Gastroesophageal sphincter (tissue), 3 donors: ENCODE measurements around the gene CCDC124.

ENCODE experiments used
- EP300 ChIP-seq: sonication (generic); formaldehyde crosslinking; IDR thresholded peaks from one replicate; pipeline ENCODE4 v1.6.1; 2017; ENCODE audit warnings: antibody characterized with exemption, mild to moderate bottlenecking
- POLR2A ChIP-seq, 2 donors: fragments of 450-650 bp; IDR thresholded peaks; one replicate each; pipeline ENCODE4 v1.6.1; 2017; ENCODE audit warnings: antibody characterized with exemption in 2 of 2, mild to moderate bottlenecking in 2 of 2, moderate library complexity in 1 of 2
- POLR2AphosphoS5 ChIP-seq: sonication (generic); formaldehyde crosslinking; IDR thresholded peaks from one replicate; pipeline ENCODE4 v1.6.1; 2017; ENCODE audit warnings: antibody characterized with exemption
- TF ChIP-seq, protein P1 (sequence below), 4 experiments: fragments of 200-600 bp in 2 of 4; fragments of 450-650 bp in 2 of 4; sonication (generic) in 1 of 4; IDR thresholded peaks; one replicate each; pipeline ENCODE4 v1.5.1; 2017 to 2019; ENCODE audit warnings: antibody characterized with exemption in 4 of 4, mild to moderate bottlenecking in 2 of 4, moderate library complexity in 2 of 4

DNA sequence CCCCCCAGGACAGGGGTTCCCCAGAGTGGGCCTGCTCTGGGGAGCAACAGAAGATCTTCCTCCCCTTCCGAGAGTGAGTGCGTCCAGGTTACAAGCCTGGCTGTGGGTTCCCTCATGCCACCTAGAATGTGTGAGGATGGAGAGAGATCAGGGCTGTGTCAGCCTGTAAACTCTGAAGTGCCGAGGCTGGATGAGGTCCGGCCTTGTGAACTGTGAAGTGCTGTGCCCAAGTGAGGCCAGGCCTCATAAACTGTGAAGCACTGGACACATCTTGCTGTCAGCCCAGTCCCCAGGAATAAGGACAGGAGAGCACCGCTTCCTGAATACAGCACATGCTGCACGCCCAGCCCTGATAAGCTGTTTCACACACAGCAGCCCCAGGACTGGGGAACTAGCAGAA, 41.7 kb downstream of the CCDC124 start:
- TF ChIP-seq, protein P1, sequence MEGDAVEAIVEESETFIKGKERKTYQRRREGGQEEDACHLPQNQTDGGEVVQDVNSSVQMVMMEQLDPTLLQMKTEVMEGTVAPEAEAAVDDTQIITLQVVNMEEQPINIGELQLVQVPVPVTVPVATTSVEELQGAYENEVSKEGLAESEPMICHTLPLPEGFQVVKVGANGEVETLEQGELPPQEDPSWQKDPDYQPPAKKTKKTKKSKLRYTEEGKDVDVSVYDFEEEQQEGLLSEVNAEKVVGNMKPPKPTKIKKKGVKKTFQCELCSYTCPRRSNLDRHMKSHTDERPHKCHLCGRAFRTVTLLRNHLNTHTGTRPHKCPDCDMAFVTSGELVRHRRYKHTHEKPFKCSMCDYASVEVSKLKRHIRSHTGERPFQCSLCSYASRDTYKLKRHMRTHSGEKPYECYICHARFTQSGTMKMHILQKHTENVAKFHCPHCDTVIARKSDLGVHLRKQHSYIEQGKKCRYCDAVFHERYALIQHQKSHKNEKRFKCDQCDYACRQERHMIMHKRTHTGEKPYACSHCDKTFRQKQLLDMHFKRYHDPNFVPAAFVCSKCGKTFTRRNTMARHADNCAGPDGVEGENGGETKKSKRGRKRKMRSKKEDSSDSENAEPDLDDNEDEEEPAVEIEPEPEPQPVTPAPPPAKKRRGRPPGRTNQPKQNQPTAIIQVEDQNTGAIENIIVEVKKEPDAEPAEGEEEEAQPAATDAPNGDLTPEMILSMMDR (IDR thresholded peaks at IDR 0.05), result no peak
- TF ChIP-seq POLR2A (IDR thresholded peaks at IDR 0.05), result no peak
- TF ChIP-seq EP300, result no peak
- TF ChIP-seq POLR2AphosphoS5, result no peak
